ENCODE data around the gene LIMK2. TPM values are rescaled to one million over a fixed set of nuclear protein-coding genes. Genes with fewer than 3 reads are reported as not detected.
A peak's percentile ranks its signal among the peaks of the same experiment; 100 is the strongest.
"Not testable (repeated sequence)": the region's sequence is repeated elsewhere in the genome, so short reads cannot be mapped to it uniquely, and the experiment has no call there.

LIMK2 gene
- total RNA-seq, 1 donor from 2014 or later: 51.2 TPM

DNA sequence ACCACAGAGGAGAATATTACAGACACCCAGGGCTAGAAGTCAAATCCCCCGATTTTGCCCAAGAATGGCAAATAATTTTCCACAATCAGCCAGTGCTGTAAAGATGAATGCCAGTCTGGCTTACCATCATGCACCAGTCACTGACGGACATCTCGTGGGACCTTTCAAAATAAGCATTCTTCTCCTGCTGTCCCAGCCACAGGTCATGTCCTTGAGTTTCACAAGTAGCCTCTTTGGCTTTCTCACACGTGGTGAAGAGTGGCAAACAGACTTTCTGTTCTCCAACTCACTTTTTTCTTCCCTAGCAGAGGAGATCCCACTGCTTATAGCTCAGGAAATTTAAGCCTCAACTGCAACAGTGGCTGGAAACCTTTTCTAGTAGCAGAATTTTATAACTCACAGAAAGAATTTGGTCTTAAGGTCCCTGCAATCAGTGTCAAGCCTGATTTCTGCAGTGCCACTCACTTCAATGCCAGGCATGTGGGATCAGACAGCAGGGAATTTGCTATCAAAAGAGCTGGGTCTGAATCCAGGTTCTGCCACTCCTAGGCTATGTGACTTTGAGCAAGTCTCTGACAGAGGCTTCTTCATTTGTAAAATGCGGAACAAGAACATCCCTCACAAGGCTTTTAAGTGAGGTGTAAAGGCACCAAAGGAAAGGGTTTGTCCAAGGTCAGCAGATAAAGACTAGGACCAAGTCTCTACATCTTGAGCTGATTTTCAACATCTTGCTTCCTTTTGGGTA is 76.6 kb downstream of the LIMK2 start:
- DNase-seq (ENCODE audit: low read depth in 2 of 2): no peak

DNA sequence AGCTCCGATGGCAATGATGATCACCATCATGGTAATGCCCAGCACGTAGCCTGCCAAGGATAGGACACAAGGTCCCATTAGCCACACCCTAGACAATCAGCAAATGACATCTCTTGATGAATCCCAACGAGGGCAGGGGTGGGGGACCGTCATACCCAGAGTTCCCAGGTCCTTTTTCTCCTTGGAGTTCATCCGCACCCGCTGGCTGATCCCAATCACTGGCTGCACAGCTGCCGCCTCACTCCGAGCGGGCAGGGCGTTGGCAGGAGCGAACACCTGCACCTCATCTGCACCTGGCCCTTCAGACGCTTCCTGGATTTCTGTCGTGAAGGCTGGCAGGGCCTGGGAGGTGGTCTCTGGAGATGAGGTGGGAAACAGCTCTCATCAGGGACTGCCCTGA is 77.2 kb downstream of the LIMK2 start:
- no peak for DNase-seq (ENCODE audit: low read depth in 2 of 2)

DNA sequence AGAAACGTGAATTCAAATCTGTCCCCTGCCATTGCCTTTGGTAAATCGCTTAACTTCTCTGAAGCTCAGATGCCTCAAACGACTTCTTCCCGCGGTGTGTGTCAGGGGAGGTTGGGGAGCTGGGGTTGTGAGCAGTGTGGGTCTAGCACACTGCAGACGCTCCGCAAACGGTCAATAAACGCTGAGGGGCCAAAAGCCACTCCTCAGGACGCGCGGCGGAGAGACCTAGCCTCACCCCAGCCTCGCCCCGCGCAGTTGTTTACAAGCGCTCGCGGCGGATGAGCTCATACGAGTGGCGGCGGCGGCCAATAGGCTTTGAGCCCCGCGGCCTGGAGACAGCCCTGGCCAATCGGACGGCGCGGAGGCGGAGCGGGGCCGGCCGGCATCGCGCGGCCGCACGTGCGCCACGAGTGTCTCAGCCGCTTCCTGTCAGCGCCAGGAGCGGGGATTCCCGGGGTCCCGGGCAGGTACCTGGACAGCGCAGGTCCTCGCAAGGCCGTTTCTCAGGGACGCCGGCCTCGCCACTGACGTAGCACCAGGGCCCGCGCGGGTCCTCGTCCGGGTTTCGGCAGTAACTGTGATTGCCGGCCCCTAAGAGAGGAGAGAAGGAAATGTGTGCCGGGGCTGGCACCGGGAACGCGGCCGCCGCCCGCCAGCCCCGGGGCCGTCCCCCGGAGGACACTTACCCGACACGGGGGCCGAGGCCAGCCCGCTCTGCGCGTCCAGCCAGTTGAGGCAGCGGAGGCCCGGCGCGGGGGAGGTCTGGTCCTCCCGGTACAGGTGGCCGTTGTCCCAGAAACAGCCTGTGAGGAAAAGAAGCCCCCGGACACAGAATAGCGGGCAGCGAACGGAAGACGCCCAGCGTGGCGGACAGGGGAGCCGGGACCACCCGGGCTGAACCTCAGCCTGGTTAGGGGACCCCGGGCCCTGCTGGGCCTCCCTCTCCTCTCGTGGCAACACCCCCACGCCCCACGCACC is 78.7 kb downstream of the LIMK2 start:
- peak; percentile 96 to 97 for DNase-seq (ENCODE audit: low read depth in 2 of 2)

DNA sequence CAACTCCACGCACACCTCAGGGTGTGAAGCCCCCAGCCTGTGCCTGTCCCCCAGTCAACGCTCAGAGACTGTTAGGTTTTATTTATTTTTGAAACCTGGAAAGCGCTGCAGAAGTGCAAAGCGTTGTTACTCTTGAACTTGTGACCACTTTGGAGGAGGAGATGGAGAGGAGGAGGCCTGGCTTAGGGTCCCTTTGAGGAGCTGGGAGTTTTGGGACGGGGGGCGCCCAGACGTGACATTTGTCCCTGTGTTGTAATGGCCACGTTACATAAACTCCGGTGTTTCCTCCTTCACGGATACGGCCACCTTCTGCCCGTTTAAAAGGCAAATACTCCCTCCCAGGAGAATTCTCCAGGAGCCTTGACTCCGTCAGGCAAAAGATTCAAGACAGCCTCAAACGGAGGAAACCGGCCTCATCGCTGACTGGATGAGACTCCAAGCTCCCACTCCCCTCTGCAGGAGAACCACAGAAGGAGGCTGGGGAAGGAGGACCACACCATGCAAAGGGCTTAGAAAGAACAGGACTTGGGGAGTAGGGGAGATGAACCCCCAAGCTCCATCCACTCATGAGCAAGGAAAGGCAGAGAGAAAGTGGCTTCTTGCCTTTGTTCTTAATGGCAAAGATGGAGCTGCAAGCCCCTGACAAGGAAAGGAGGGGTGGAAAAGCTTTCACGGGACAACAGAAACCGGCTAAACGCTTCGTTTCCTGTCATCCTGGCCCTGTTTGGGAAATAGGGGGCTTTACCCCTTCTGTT is 79.6 kb downstream of the LIMK2 start:
- DNase-seq (ENCODE audit: low read depth in 2 of 2): peak in 1 of 2 donors; percentile 51

DNA sequence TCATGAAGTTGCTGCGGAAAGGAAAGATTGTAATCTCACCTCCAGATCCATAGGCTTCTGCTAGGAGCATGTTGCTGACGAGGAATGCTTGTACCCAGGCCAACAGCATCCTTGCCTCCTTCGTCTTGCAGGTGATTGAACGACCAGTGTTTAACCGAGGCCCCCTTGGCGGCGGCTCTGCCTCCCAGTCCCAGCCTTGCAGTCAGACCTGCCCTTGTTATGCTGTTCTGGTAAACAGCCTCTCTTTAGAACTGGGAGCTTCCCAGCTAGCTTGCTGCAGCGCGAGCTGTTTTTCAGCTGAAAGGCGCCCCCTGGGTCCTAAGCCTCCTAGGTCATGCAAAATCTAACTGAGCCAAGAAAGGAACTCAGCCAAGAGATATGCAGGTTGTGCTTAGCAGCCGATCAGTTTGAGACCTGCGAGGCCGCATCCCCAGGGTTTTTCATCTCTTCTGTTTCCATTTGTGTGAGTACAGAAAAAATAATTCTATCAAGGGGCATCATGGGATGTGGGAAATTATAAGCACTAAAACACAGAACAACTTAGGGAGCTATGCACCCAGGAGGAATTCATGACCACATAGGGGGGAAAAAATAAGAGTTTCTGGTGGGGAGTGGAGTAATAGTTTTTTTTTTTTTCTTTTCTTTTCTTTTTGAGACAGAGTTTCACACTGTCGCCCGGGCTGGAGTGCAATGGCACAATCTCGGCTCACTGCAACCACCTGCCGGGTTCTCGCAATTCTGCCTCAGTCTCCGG is 80.3 kb downstream of the LIMK2 start, which contains the start of gene PIK3IP1:
PIK3IP1 (minus strand) TSS at position 253 of the 754 bp plus-strand sequence; CDS start at position 109, 144 bp downstream.
- peak; percentile 91 to 92 for DNase-seq (ENCODE audit: low read depth in 2 of 2)

GRCh38 chr22:31295360-31295759 is 83.3 kb downstream of the LIMK2 start:
- no peak for DNase-seq (ENCODE audit: low read depth in 2 of 2)

DNA sequence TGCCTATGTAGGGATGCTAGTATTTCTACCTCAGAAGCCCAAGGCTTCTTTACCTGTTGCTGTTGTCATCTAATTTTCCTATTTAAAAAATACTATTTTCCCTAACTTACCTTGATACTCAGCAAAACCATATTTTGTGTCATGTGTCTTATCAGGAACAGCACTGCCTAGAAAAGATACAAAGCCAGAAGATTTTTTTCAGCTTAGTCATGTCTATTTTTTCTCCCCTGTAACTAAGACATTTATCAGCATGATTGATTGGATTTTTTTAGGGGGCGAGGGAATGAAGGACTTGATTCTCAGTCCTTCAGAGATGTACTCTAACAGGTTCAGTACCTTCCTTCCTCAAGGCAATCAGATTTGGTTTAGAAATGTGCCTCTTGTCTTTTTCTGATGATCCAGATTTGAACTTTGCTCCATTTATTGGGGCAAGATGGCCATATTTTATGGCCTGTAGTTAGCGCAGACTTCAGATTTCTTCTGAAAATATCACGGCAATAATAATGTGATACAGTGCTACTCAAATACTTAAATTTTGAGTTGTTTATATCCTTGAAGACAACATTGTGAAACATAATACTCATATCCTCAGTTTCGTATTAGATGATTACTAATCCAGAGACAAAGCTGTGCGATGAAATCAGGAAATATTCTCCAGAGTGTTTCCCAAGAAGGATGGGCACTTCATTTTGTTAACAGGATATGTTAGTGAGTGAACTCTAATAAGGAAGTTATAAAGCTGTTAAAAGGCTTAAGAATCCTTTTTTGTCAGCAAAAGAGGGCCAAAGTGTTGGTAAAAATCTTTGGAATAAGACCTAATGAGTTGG is 83.9 kb downstream of the LIMK2 start:
- DNase-seq (ENCODE audit: low read depth in 2 of 2): peak in 1 of 2 donors; percentile 81

DNA sequence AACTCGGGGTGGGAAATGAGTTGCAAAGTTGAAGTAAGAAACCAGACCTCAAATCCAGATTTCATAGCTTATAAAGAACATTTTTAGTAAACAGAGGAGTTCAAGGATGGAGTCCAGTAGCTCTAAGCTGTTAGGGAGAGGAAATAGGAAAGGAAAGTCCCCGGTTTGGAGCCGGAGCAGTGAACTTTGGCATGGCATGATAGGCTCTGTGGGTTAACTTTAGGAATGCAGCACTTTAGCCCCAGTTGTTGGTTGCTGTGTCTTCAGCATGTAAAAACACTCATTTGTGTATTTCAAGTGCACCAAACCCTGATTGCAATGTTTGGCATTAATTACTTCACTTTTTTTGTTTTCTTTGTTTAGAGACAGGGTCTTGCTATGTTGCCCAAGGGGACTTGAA is 88.8 kb downstream of the LIMK2 start:
- no peak for DNase-seq (ENCODE audit: low read depth in 2 of 2)

GRCh38 chr22:31302006-31302405 is 89.9 kb downstream of the LIMK2 start:
- no peak for DNase-seq (ENCODE audit: low read depth in 2 of 2)

DNA sequence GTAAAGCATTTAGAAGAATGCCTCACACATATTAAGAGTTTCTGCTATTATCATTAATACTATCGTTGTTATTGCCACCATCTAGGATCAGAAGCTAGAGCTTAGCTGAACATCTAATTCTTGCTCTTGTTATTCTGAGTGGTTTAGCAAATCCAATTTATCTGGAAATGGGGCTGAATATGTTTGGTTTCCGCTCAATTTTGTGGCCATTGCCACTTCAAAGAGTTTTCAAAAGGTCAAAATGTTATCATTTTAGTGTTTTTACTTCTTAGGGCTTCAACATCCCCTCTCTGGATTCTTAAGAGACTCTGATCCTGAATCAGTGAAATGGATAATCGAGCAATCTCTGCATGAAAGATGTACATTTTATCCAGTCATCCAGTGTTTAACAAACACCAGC is 90.4 kb downstream of the LIMK2 start:
- DNase-seq (ENCODE audit: low read depth in 2 of 2): no peak

- DNase-seq (ENCODE audit: low read depth in 2 of 2): no peak
Observed at GRCh38 chr22:31305194-31305593, 93.1 kb downstream of the LIMK2 start.

DNA sequence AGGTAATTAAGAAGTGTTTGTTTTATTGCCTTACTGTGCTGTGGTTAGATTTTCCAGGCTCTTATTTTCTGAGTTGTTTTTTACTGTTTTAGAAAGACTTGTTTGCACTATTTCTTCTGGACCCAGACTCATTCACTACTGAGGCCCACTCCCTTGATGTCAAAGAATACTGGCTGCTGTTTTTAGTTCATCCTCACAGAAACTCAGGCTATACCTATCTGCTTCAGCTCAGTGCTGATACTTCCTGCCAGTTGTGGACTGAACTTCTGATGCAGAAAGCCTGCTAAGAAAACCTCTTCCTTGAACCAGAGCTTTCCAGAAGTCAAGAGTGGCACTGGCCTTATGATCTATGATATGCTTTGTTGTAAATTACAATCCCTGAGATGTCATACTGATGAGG is 96.1 kb downstream of the LIMK2 start:
- DNase-seq (ENCODE audit: low read depth in 2 of 2): no peak

GRCh38 chr22:31313366-31314147 is 101.5 kb downstream of the LIMK2 start:
- peak; percentile 75 to 87 for DNase-seq (ENCODE audit: low read depth in 2 of 2)

DNA sequence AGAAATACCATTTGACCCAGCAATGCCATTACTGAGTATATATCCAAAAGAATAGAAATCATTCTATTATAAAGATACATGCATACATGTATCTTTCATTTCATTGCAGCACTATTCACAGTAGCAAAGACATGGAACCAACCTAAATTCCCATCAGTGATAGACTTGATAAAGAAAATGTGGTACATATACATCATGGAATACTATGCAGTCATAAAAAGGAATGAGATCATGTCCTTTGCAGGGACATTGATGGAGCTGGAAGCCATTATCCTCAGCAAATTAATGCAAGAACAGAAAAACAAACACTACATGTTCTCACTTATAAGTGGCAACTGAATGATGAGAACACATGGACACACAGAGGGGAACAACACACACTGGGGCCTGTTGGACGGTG is 102.1 kb downstream of the LIMK2 start:
- DNase-seq (ENCODE audit: low read depth in 2 of 2): not testable (repeated sequence)

- DNase-seq (ENCODE audit: low read depth in 2 of 2): no peak
Observed at GRCh38 chr22:31321421-31321820, 109.3 kb downstream of the LIMK2 start.

GRCh38 chr22:31323578-31324550 is 111.8 kb downstream of the LIMK2 start:
- DNase-seq (ENCODE audit: low read depth in 2 of 2): no peak

DNA sequence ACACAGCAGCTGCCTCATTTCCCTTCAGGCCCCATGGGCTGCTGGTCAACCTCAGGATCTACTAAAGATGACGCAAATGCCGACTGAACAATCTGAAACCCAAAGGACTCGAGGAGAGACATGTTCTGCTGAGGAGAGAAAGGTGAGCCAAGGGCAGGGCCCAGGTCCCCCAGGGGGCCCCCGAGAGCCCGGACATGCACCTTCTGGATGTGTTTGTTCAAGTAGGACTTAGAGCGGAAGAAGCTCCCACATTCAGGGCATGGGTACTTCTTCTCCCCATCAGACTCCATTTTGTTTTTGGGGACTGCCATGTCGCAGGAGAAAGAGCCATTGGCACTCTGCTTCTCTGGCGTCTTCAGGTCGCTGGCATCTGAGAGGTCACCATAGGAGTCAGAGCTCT is 114.8 kb downstream of the LIMK2 start:
- DNase-seq (ENCODE audit: low read depth in 2 of 2): no peak
